Amniotic epithelial cell (primary cell): ENCODE results near the gene ZNF334.

Experiments used
- DNase-seq: peaks from one replicate; pipeline ENCODE4 v3.0.0-alpha.2; 2010; ENCODE audit warnings: low read depth

ZNF334 gene

DNA sequence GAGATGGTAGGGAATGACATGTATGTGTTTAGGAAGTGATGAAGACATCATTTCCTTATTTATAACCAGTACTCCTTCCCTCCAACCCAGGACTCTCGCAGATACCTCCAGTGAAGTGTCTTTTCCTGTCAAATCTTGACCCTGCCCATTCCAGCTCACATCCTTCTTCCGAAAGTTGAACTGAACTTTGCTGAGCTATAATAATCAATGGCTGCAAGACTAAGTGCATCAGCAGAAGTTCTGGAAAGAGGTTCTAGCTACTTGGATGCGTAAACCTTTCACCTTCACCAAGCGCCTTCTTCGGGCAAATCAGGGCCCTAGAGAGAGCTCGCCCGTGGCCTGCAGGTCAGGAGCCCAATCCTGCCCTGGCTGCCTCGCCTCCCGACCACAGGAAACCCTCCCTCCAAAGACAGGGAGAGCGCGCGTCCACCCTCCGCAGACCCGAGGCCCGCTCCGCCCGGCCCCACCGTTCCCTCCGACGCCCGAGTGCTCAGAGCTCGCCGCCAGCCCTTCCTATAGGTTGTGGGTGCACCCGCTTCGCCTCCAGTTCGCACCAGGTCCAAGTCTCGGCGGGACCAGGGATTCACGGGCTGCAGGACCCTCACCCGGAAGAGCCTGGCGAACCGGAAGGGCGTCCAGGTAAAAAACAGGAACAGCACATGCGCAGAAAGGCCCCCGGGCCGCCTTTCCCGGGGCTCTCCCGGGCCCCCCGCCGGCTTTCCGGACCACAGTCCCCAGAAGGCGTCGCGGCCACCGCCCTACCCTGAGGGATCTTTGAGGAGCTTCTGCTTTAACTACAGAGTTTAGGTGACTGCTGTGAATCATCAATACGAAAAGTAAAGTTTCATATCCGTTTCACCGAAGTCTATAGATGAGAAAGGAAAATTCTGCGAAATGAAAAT is at the start of gene ZNF334:
ZNF334 (minus strand) TSS at position 617 of the 902 bp plus-strand sequence. CDS start 1,457 bp downstream, outside the sequence.
- DNase-seq, result peak; percentile 51

GRCh38 chr20:46562373-46563169 is 49.2 kb upstream of the ZNF334 start:
- peak; percentile 45 for DNase-seq

- DNase-seq, result no peak
Measured at GRCh38 chr20:46562009-46562372, 48.6 kb upstream of the ZNF334 start.

DNA sequence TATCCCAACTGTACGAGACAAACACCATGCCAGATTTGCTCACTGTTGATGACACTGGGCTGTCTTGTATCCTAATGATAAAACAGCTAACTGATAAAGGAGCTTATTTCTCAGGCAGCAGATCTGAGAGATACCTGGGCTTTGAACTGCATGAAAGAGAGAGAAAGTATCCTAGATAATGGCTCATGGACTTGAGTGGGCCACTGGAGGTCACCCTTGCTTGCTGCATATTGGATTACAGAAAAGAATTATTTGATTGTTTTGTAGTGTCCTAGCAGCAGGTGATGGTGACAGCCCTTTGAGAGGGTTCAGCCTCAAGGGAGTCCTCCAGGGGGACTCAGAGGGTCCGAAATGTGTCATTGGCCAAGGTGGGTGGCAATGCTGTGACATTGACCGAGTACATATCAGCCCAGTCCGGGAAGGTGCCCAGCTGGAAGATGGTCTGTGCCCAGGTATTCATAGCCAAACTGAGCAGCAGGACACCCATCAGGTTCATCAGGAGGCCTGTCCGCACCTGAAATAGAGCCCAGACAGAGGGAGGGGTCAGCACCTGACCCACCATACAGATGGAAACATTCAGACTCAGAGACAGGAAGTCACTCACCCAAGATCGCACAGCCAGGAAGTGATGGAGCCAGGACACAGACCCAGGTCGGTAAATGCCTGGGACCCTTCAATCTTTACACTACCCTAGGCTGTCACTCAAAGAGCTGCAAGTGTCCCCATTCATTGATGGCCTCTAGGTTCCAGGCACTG is 46.5 kb upstream of the ZNF334 start:
- no peak for DNase-seq

DNA sequence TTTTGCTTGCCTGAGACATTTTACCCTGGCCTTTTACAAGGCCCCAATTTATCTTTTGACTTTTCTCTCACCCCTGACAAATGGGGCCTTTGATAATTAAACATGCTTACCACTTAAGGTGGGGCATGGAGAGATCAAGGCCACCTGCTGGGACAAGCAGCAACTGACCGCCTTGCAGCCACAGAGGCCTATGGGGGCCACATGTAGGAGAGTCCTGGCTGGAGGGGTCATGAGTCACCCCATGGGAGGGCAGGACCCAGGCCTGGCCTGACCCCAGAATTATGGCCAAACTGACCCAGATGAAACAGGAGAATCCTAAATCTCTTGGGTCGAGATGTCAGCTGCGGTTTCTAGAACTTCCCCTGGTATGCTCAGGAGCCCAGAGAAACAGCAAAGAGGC is 45.6 kb upstream of the ZNF334 start:
- no peak for DNase-seq

DNA sequence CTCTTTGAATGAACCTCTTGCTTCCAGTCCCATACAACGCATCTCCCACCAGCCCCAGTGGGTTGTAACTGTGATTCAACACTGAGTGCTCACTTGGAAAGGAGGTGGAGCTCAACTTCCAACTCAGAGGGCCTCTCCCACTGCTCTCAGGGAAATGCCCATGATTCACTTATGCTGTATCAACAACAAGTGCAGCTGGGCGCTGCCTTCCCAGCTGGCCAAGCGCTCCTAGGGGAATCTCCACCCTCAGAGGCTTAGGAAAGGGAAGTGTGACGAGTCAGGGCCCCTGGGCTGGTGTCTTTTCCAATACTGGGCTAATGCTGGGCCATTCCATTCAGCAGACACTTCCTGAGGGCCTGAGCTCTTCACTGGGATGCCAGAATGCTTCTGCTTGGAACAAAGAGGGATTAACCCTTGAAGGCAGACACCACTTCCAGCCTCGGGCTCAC is 45.2 kb upstream of the ZNF334 start:
- DNase-seq, result peak; percentile 88

DNA sequence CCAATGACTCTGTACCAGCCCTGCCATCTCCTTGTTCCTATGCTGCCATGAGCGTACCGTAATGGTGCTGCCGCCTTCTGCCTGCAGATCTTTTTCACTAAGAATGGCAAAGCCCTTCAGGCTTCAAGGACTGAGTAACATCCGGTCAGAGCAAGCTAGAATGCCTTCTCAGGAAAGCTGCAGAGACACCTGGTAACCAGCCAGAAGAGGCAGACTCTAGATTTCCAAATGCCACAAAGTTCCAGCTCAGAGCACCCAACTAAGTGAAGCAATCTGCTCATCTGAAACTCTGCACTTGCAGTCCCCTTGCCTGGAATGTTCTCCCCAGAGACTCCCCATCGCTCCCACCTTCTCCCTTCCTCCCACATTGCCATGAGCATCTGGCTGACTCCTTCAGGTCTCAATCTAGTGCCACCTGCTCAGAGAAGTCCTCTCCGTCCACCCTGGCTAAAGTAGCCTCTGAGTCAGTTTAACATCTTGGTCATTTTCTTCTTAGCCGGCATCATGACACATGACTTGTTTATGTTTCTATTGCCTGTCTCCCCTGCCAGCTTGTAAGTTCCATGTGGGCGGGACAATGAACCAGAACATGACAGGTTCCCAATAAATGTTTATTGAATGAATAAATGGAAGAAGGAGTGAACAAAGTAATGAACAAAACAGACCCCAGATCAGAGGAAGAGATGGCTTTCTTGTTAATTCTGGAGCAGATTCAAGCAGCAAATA is 44.0 kb upstream of the ZNF334 start:
- peak; percentile 56 for DNase-seq

GRCh38 chr20:46555370-46555956 is 42.1 kb upstream of the ZNF334 start:
- no peak for DNase-seq

DNA sequence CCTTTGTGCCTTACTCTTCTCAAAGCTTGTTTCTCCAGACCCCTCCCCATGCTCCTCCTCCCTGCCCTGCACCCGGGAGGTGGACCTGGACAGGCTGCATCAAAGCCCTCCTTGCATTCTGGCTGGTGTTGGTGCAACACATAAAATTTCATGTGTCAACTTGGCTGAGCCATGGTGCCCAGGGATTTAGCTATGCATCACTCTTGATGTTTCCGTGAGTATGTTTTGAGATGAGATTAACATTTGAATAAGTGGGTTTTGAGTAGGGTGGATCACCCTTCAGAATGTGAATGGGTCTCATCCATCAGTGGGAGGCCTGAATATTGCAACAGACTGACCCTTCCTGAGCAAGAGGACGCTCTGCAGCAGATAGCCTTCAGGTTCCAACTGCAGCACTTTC is 41.5 kb upstream of the ZNF334 start:
- no peak for DNase-seq

GRCh38 chr20:46553926-46554325 is 40.6 kb upstream of the ZNF334 start:
- DNase-seq, result no peak

DNA sequence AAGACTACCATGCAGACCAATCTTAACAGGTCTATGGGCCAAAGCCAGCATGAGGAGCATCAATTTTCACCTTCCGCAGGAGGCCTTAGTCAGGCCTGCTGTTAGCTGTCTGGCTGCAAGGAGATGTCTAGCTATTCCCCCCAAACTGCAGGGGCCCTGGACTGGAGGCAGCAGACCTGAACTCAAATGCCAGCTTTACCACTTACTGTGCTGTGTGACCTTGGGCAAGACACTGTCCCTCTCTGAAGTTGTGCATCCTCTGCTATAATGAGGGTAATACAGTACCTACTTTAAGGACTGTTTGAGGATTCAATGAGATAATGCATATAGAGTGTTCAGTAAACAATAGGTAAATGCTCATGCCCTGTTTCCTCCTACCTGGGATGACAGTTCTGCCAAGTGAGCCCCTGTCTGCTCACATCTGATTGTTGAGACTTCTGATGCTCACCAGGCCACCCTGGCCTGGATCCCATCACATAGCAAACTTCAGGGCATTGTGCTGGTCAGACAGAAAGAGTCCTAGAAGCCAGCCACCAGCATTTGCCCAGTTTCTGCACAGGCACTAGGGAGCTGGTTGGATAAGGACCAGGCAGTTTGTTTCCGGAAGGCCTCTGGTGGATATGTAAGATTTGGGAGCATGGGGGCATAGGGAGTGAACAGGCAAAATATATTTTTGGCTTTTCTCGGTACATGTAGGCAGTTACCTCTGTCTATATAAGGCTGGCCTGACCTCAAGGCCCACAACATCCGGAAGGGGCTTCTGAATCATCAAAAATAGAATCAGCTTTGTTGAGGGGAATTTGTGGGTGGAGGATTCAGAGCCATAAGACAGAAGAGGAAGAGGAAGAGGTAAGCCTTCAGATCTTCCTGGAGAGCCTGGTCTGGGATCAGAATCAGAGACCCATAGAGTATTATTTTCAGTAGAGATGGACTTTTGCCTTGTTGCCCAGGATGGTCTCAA is 39.4 kb upstream of the ZNF334 start:
- no peak for DNase-seq

DNA sequence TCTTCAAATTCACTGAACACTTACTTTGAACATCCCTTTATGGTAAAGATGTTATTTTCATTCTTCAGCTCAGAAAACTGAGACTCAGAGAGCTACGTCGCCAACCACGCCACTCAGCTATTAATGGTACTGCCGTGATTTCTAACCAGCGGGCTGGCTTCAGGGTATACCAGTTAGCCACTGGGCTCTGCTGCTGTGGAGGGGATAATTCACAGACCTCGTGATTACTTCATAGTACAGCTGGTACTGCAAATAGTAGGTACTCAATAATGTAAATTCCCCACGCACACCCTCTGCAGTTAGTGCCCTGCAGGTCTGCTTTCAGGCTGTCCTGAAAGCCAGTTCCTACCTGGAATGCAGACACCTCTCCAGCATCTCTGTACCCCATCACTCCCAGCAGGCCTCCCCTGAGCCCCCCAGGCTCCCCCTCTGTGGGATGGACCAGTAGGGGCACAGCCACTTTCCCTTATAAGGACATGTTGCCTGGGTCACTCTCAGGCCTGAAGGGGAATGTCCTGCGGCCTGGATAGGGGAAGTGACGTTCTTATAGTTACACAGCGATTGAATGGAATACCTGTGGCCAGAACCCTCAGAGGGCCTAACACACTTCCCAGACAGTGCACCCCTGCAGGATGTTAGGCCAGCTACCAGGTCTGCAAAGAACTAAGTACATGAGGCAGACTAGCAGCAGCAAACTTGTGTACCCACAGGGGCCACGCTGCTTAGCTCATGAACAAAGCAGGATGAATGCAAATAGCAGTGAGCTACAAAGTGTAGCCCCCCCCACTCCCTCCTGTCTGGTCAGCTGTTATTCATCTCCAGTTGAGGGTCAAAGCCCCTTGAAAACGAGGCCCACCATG is 38.4 kb upstream of the ZNF334 start:
- no peak for DNase-seq

- no peak for DNase-seq
Measured at GRCh38 chr20:46550461-46550860, 37.1 kb upstream of the ZNF334 start, which contains the start of gene OCSTAMP. OCSTAMP (minus strand) TSS chr20:46550654; CDS start chr20:46550560, 94 bp downstream.

- DNase-seq, result no peak
Measured at GRCh38 chr20:46549188-46549972, 36.0 kb upstream of the ZNF334 start.

DNA sequence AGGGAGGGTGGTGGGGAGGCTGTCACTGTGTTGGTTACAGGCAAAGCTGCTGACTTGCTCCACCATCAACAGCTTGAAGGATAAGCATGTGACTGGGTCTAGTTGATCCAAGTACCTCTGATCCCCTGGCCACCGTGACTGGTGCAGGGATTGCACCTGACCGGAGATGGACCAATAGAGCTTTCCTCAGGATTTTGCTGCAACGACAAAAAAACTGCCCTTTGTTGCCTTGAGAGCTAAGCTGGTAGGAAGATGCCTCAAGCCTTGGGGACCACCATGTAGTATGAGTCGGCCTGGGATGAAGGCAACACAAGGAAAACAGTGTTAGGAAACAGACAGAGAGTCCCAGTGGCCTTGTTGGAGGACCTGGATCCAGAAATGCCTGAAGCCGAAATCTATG is 35.3 kb upstream of the ZNF334 start:
- no peak for DNase-seq

GRCh38 chr20:46547995-46548394 is 34.6 kb upstream of the ZNF334 start:
- DNase-seq, result no peak

- no peak for DNase-seq
Measured at GRCh38 chr20:46546936-46547335, 33.6 kb upstream of the ZNF334 start.

- DNase-seq, result no peak
Measured at GRCh38 chr20:46546298-46546697, 32.9 kb upstream of the ZNF334 start.
